MM.1S (cell line): ENCODE measurements around the gene KRTAP4-12.

ENCODE experiments used
- CTCF ChIP-seq: fragments of 300-600 bp; sonication (generic); IDR thresholded peaks from 2 replicates; pipeline ENCODE4 v1.5.1; 2016; ENCODE audit warnings: antibody characterized with exemption, low read length, mixed read lengths
- EZH2 ChIP-seq: fragments of 300-600 bp; sonication (generic); optimal IDR thresholded peaks from 2 replicates; pipeline ENCODE3; 2017; ENCODE audit warnings: low read depth, mild to moderate bottlenecking, antibody characterized with exemption, low read length, mixed read lengths
- EZH2phosphoT487 ChIP-seq: fragments of 300-600 bp; sonication (generic); IDR thresholded peaks from 2 replicates; pipeline ENCODE4 v1.6.1; 2018; ENCODE audit warnings: antibody characterized with exemption, low read length

- TF ChIP-seq CTCF (no peak), EZH2phosphoT487 (no peak), EZH2 (no peak)
Measured at GRCh38 chr17:41145261-41145660, 21.3 kb upstream of the KRTAP4-12 start.
